K562 (cell line): ENCODE measurements around the gene SERPINB2.

Experiments used
- BRF1 ChIP-seq: IDR thresholded peaks from 3 replicates; pipeline ENCODE4 v1.6.1; 2011; ENCODE audit warnings: borderline replicate concordance, mild to moderate bottlenecking; ENCODE audit not compliant: insufficient read length; ENCODE audit errors: extremely low read depth
- CBFB ChIP-seq: sonication (generic); formaldehyde crosslinking; IDR thresholded peaks from 2 replicates; pipeline ENCODE4 v1.4.0; 2020; ENCODE audit warnings: mild to moderate bottlenecking, missing genetic modification reagents
- HNRNPLL ChIP-seq: fragments of 200-400 bp; formaldehyde crosslinking; IDR thresholded peaks from 2 replicates; pipeline ENCODE4 v1.6.1; 2017; ENCODE audit warnings: low read length, low read depth, mild to moderate bottlenecking; ENCODE audit not compliant: poor library complexity, severe bottlenecking
- NFYB ChIP-seq: IDR thresholded peaks from 2 replicates; pipeline ENCODE4 v1.6.1; 2011; ENCODE audit warnings: mild to moderate bottlenecking, moderate library complexity; ENCODE audit not compliant: insufficient read length; ENCODE audit errors: extremely low read depth
- RB1 ChIP-seq: fragments of 450-650 bp; IDR thresholded peaks from 2 replicates; pipeline ENCODE4 v1.6.1; 2017; ENCODE audit warnings: low read depth, mild to moderate bottlenecking

GRCh38 chr18:63882333-63883141 is 5.0 kb upstream of the SERPINB2 start:
- TF ChIP-seq RB1: no peak
- no peak for TF ChIP-seq BRF1
- no peak for TF ChIP-seq HNRNPLL
- TF ChIP-seq CBFB: no peak
- TF ChIP-seq NFYB: no peak
